ENCODE data around the gene NUDT22. TPM values are rescaled to one million over a fixed set of nuclear protein-coding genes. Genes with fewer than 3 reads are reported as not detected.

Gene NUDT22
- total and polyA plus RNA-seq, 2 of the 4 experiments (the other 2 are of a cell fraction), result 21.3 to 44.6 TPM

DNA sequence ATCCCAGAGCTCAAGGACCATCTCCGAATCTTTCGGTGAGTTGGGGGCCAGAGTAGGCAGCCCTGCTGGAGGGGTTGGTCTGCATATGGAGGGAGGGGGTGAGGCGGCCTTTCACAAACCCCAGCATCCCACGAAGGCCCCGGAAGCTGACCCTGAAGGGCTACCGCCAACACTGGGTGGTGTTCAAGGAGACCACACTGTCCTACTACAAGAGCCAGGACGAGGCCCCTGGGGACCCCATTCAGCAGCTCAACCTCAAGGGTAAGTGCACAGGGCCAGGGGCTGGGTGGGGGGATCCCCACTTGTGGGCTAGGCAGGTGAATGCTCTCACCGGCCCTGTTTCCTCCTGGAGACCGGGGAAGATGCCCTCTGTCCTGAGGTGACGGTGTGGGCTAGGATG lies 6.3 kb upstream of the NUDT22 start:
- no peak for ATAC-seq (ENCODE audit: low read depth)

More for the DNA sequence above, 6.3 kb upstream of the NUDT22 start:
- Histone ChIP-seq H4K20me1 (ENCODE audit: insufficient read depth, low read length) (no peaks in the 10 kb centered on the region), H2BK5ac (ENCODE audit: low read depth, low read length, poor library complexity, severe bottlenecking) (no peak overlapping the region), H3K4ac (ENCODE audit: low read depth, low read length) (no peak overlapping the region), H2BK20ac (ENCODE audit: low read depth, low read length) (no peak overlapping the region), H3K4me1 (ENCODE audit: control insufficient read depth, insufficient read depth, low read length) (no peaks in the 10 kb centered on the region), H3K56ac (ENCODE audit: extremely low read depth, insufficient read depth, low read length) (no peak overlapping the region), H3K9ac (ENCODE audit: low read depth, low read length) (no peak overlapping the region), H2BK15ac (ENCODE audit: low read depth, low read length) (no peak overlapping the region), H3K36me3 (ENCODE audit: control insufficient read depth, insufficient read depth, low read length) (peaks cover 5% of the 10 kb centered on the region), H2AFZ (replicated peaks; ENCODE audit: low read length, poor library complexity) (no peak overlapping the region), H3K18ac (ENCODE audit: low read depth, low read length) (no peak overlapping the region), H3K9me1 (ENCODE audit: insufficient read depth, low read length) (0 out of 2 replicates have a peak, but pooled peaks cover 8% of the 10 kb centered on the region), H3K4me2 (ENCODE audit: low read depth, low read length) (no peak overlapping the region), H3K23ac (ENCODE audit: low read depth, low read length) (no peak overlapping the region), H4K5ac (ENCODE audit: low read depth, low read length) (no peak overlapping the region), H3K4me3 (ENCODE audit: insufficient read depth, low read depth, low read length) (no peak overlapping the region), H3K9me3 (ENCODE audit: control insufficient read depth, insufficient read depth, low read length) (no peaks in the 10 kb centered on the region), H3K27ac (ENCODE audit: insufficient read depth, low read length) (no peak overlapping the region), H4K91ac (ENCODE audit: insufficient read depth, low read depth, low read length) (no peak overlapping the region), H2AK9ac (replicated peaks; ENCODE audit: low read depth, low read length, poor library complexity) (no peak overlapping the region), H3K27me3 (ENCODE audit: control insufficient read depth, insufficient read depth, low read length) (no peaks in the 10 kb centered on the region), H2BK120ac (ENCODE audit: low read depth, low read length) (no peak overlapping the region), H4K8ac (ENCODE audit: low read depth in 2 of 2, low read length in 2 of 2) (no peak overlapping the region), H3K14ac (replicated peaks; ENCODE audit: low read depth, low read length) (no peak overlapping the region), H2AK5ac (ENCODE audit: low read depth, low read length) (no peak overlapping the region), H3K79me1 (ENCODE audit: low read depth in 1 of 2, low read length in 2 of 2) (peaks cover 5 to 11% of the 10 kb centered on the region in 2 experiments; a peak in 2 of 4 replicates)
- no CpG with 5 or more reads among the region's 10 CpGs for WGBS, 2 experiments (ENCODE audit: extremely low coverage in 2 of 2, insufficient read length in 1 of 2)
- TF ChIP-seq MAZ (IDR thresholded peaks at IDR 0.05; ENCODE audit: borderline replicate concordance, low read depth, low read length) (no peak), CHD1 (IDR thresholded peaks at IDR 0.05; ENCODE audit: low read depth, low read length) (no peak), MAFK (IDR thresholded peaks at IDR 0.05; ENCODE audit: low read depth, low read length) (no peak), SMC3 (IDR thresholded peaks at IDR 0.05; ENCODE audit: low read depth, low read length) (no peak), FOS (IDR thresholded peaks at IDR 0.05; ENCODE audit: low read depth, low read length) (no peak), MXI1 (IDR thresholded peaks at IDR 0.05; ENCODE audit: borderline replicate concordance, low read depth, low read length) (no peak), CEBPB (IDR thresholded peaks at IDR 0.05; ENCODE audit: low read depth, low read length) (no peak), RAD21 (IDR thresholded peaks at IDR 0.05; ENCODE audit: low read length) (no peak), NFE2L2 (IDR thresholded peaks at IDR 0.05; ENCODE audit: low read depth, low read length) (no peak), POLR2A (IDR thresholded peaks at IDR 0.05; ENCODE audit: low read depth, low read length) (no peak), RCOR1 (IDR thresholded peaks at IDR 0.05; ENCODE audit: insufficient replicate concordance, low read length) (no peak), RFX5 (IDR thresholded peaks at IDR 0.05; ENCODE audit: low read depth, low read length) (no peak), BHLHE40 (IDR thresholded peaks at IDR 0.05; ENCODE audit: low read depth, low read length) (no peak)
- TF ChIP-seq, protein P1, sequence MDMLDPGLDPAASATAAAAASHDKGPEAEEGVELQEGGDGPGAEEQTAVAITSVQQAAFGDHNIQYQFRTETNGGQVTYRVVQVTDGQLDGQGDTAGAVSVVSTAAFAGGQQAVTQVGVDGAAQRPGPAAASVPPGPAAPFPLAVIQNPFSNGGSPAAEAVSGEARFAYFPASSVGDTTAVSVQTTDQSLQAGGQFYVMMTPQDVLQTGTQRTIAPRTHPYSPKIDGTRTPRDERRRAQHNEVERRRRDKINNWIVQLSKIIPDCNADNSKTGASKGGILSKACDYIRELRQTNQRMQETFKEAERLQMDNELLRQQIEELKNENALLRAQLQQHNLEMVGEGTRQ (IDR thresholded peaks at IDR 0.05; ENCODE audit: low read depth, low read length), result no peak
- TF ChIP-seq, protein P2, sequence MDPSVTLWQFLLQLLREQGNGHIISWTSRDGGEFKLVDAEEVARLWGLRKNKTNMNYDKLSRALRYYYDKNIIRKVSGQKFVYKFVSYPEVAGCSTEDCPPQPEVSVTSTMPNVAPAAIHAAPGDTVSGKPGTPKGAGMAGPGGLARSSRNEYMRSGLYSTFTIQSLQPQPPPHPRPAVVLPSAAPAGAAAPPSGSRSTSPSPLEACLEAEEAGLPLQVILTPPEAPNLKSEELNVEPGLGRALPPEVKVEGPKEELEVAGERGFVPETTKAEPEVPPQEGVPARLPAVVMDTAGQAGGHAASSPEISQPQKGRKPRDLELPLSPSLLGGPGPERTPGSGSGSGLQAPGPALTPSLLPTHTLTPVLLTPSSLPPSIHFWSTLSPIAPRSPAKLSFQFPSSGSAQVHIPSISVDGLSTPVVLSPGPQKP (IDR thresholded peaks at IDR 0.05; ENCODE audit: borderline replicate concordance, low read depth, low read length), result no peak
- TF ChIP-seq, protein P3, sequence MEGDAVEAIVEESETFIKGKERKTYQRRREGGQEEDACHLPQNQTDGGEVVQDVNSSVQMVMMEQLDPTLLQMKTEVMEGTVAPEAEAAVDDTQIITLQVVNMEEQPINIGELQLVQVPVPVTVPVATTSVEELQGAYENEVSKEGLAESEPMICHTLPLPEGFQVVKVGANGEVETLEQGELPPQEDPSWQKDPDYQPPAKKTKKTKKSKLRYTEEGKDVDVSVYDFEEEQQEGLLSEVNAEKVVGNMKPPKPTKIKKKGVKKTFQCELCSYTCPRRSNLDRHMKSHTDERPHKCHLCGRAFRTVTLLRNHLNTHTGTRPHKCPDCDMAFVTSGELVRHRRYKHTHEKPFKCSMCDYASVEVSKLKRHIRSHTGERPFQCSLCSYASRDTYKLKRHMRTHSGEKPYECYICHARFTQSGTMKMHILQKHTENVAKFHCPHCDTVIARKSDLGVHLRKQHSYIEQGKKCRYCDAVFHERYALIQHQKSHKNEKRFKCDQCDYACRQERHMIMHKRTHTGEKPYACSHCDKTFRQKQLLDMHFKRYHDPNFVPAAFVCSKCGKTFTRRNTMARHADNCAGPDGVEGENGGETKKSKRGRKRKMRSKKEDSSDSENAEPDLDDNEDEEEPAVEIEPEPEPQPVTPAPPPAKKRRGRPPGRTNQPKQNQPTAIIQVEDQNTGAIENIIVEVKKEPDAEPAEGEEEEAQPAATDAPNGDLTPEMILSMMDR (conservative IDR thresholded peaks at IDR 0.05; ENCODE audit: low read depth, low read length), result no peak
- intact Hi-C loops (cut with micrococcal nuclease) (no loop called here), in situ Hi-C loops (cut with MboI; ENCODE audit: low sequenced_read_pairs) (no loop called here), dilution Hi-C loops (cut with HindIII; ENCODE audit: low sequenced_read_pairs, unreplicated experiment) (no loop called here)
- CTCF ChIA-PET, result no interaction called here
- no TSS peak for BruUV-seq (replicated peaks)
- POLR2A ChIA-PET (ENCODE audit: unreplicated experiment), result no interaction called here
- no peak for DNase-seq

All from IMR-90 (cell line).